GM19463 (cell line): ENCODE data around the gene RAP1A.

ENCODE experiments used
- ATAC-seq: cut with Tn5 transposase; IDR thresholded peaks from one replicate; pipeline ENCODE4 v1.9.1; 2021; ENCODE audit warnings: mild to moderate bottlenecking, moderate library complexity; ENCODE audit not compliant: unreplicated experiment

The RAP1A gene

GRCh38 chr1:111751906-111752575 lies 132.5 kb downstream of the RAP1A start:
- no peak for ATAC-seq

DNA sequence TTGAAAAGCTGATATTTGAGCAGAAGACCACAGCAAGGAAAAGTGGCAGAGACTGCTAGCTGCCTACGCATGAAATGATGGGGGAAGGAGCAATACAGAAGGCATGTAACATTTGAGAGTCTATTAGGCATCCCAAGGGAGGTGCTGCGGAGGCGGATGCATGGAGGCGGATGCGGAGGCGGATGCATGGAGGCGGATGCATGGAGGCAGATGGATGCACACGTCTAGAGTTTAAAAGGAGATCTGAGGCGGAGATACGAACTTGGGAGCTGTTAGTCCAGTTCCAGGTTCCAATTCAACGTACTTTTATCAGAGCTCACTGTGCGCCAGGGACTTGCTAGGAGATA lies 135.4 kb downstream of the RAP1A start:
- peak; percentile 1 for ATAC-seq

DNA sequence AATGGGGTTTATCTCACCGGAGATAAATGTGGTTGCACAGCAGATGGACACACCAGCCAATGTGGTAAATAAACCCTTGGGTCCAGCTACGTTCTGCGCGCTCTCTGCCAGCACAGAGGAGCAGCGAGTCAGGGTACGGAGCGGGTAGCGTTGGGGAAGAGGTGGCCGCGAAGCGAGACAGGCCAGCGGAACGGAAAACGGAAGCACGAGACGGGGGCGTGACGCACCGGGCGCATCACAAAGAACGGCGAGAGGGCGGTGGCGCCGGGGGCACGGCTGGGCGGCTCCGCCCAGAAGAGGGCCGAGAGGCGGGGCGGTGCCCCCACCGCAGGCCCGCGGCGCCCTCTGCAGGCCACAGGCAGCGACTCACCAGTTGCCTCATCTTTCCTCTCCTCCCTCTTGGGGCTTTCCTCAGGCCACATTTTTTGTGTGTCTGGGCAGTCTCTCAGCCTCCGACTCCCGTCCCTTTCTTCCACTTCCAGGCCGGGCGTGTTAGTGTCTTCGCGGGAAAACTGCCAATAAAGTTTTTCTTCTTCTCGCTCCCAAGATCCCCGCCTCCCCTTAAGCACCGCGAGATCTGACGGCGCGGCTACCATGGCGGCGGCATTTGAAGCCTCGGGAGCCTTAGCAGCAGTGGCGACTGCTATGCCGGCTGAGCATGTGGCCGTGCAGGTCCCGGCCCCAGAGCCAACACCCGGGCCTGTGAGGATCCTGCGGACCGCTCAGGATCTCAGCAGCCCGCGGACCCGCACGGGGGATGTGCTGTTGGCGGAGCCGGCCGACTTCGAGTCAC lies 135.9 kb downstream of the RAP1A start, which contains the start of gene DDX20:
TSS of gene DDX20 (plus strand) at position 571 of the 793 bp plus-strand sequence. CDS start at position 595, 24 bp downstream.
- peak; percentile 91 for ATAC-seq

DNA sequence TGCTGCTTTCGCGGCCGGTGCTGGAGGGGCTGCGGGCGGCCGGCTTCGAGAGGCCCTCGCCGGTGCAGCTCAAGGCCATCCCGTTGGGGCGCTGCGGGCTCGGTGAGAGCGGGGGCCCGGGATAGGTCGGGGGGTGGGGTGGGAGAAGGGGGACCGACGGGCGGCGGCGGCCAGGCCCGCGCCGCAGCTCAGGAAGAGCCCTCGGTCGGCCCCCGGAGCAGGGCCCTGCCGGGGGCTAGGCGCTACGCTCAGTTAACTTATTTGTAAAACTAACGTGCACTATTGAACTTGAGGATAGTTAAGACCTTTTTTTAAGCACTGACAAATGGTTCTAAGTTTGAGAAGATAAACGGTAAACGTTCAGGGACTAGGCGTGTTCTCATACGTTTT lies 136.5 kb downstream of the RAP1A start:
- peak; percentile 17 for ATAC-seq

DNA sequence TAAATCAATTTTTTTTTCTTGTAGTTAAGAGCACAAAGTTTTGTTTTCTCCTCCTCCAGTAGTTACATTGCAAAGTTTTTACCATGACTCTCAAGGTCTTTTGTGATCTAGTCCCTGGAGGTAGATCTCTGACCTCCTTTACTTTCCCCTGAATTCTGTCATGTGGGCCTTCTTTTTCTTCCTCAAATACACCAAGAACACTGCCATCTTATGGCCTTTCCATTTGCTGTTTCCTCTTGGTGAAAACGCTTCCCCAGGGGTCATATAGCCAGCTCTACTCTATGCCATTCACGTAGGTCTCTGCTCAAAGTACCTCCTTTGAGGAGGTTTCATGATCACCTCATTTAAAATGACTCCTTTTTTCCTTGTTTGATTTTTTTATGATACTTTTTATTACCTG lies 138.8 kb downstream of the RAP1A start:
- no peak for ATAC-seq

DNA sequence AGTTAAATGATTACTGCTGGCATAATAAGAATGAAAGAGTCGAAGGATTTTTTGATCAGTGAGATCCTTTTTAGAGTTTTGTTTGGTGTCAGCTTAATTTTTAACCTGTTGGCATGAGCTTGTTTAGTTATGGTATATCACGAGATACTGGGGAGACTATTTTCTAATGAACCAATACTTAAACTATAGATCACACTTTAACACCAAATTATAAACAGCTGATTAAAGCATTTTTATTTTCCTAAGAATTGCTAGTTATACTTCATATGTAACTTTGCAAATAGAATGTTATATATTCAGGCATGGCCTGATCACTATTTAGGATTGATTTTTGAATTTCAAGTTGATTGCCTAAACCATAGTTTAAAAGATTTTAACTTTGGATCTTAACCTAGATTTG lies 142.1 kb downstream of the RAP1A start:
- no peak for ATAC-seq

DNA sequence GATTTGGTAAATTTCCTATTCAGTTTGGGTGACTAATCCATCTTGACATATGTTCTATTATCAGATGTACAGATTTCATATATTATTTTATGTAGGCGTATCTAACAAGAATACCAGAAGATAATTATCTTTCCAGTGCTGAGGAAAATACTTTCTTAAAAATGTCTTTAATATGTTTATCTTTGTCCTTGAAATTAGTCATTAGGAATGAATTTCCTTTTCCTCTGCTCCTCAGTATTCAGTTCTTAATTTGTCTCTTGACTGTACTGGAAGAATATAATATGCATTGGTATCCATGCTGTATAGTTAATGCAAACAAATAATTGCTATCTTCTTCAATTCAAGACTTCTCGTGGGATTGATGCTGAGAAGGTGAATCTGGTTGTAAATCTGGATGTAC lies 142.7 kb downstream of the RAP1A start:
- no peak for ATAC-seq
